Activated gamma-delta T cell (primary cell): Measurements from ENCODE around the gene RCN1.
A peak's percentile ranks its signal among the peaks of the same experiment; 100 is the strongest.
"Not testable (repeated sequence)": the region's sequence is repeated elsewhere in the genome, so short reads cannot be mapped to it uniquely, and the experiment has no call there.

Experiments
- DNase-seq: peaks from one replicate; lab custom pipeline; 2025; lab: John Stamatoyannopoulos, UW
- total RNA-seq, 2 donors: gene quantifications; one replicate each; lab custom pipeline; 2026; lab: John Stamatoyannopoulos, UW

Gene RCN1
- 5.5 to 8.9 reads per million in 2 donors for total RNA-seq

GRCh38 chr11:32090545-32091370, at the start of gene RCN1:
Gene RCN1 (plus strand): TSS chr11:32091074. CDS start chr11:32091197, 123 bp downstream.
- DNase-seq, result peak; percentile 25

DNA sequence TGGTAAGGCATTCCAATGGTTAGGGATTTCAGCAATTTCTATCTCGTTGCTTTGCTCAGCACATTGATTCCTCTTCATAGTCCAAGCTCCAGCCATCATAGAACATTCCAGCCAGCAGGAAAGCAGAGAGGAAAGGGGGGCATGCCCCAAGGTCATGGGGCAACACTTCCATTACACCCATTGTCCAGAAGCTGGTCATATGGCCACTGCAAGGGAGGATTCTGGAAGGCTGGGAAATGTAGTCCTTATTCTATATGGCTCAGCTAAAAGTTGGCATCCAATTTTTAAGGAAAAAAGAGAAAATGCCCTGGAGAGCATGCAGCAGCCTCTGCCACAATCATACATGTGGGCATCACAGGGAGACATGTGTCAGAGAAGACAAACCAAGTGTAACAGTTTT, 47.1 kb upstream of the RCN1 start:
- no peak for DNase-seq

DNA sequence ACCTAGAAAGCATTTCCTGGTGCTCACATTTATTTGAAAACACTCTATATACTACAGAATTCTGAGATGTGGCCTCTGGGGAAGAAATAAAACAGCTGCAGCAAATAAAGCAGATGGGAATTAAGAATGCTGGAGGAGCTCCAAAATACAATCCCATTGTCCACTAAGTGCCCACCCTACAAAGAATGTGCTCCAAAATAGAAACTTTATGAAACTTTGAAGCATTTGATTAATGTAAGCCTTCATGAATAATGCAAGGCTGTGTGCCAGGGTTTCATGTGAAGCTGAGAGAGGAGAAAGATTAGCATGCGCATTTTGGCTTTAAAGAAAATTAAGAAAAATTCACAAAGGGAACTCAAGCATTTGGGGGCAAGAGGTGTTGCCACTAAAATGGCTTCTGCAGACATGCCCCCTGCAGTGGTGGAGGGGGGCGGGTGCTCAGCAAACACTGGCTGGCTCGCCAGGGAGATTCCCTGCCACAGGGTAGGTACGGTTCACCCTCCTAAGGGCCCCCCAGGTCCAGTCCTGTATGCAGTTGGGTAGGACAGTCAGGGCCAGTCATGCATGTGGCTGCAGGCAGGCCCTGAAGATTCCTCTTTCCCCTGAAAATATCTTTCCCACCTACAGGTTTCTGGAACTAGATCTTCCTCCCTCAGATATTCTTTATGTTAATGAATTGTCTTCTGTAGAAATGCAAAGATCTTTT, 46.6 kb upstream of the RCN1 start:
- no peak for DNase-seq

- DNase-seq, result no peak
These were observed 45.4 kb upstream of the RCN1 start for GRCh38 chr11:32045456-32045855.

DNA sequence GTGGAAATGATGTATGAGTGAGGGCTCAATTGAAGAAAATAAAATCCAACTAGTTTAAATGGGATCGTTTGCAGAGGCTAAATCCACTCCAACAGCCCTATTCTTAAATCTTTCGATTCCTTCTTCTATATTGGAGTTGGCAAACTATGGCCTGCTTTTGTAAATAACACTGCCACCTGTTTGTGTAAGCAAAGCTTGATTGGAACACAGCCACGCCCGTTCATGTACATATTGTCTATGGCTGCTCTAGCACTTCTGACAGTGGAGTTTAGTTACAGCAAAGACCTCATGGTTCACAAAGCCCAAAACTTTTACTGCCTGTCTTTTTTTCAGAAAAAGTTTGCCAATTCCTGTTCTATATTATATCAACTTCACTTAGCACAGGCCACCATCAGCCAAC, 40.6 kb upstream of the RCN1 start:
- DNase-seq, result no peak

- no peak for DNase-seq
These were observed 38.7 kb upstream of the RCN1 start for GRCh38 chr11:32052215-32052614.

GRCh38 chr11:32053151-32053888, 37.6 kb upstream of the RCN1 start:
- DNase-seq, result no peak

- DNase-seq, result no peak
These were observed 35.0 kb upstream of the RCN1 start for GRCh38 chr11:32055861-32056260.

- DNase-seq, result no peak
These were observed 34.4 kb upstream of the RCN1 start for GRCh38 chr11:32056438-32056837.

DNA sequence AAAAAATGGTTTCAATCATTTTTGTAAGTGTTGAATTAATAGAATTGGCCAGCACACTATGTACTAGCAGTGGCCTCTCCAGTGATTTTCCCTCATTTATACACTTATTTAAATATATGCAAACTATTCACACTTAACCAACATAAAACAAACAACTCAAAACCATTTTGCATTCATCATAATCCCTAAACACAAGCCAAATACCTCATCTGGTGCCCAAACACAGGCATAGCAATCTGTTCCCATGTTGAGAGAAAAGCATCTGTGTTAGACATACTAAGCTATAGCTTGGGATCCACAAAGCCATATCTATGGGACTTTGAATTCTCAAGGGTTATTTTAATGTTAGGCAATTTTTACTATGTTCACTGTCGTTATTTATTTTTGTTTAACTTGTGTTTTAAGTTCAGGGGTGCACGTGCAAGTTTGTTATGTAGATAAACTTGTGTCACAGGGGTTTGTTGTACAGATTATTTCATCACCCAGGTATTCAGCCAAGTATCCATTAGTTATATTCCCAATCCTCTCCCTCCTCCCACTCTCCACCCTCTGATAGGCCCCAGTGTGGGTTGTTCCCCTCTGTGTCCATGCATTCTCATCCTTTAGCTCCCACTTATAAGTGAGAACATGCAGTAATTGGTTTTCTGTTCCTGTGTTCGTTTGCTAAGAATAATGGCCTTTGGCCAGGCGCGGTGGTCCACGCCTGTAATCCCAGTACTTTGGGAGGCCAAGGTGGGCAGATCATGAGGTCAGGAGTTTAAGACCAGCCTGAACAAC, 31.0 kb upstream of the RCN1 start:
- DNase-seq, result no peak

- DNase-seq, result no peak
These were observed 28.3 kb upstream of the RCN1 start for GRCh38 chr11:32062540-32062939.

GRCh38 chr11:32063031-32063430, 27.8 kb upstream of the RCN1 start:
- not testable (repeated sequence) for DNase-seq

DNA sequence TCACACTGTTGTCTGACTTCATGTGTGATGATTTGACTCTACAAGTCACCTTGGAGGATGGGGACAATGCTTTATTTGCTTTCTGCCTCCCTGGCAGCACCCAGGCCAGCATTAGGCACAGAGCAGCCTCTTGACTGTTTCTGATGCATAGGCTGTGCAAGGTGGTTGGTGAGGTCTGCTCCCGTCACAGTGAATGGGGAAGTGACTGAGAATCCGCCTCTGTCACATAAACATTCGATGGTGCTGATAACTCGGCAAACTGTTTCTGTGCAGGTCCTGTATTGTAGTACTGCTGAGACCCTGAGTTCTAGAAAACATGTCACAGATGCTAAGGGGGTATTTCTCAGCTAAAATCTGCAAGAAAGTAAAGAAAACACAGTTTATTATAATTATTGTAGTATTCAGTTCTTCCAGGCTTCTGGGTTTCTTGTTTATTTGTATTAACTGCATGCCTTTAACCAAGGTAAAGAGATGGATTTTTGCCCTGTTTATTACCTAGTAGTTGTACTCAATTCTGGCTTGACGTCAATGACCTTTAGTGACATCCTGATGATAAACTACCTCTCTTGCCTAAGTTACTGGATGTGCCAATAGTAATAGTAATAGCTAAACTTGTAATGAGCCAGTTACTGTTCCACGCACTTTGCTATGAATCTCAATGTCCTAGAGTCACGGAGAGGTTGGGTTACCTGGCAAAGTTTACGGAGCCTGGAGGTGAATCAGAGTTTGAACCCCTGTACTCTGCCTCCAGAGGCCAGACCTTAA, 24.8 kb upstream of the RCN1 start:
- no peak for DNase-seq

DNA sequence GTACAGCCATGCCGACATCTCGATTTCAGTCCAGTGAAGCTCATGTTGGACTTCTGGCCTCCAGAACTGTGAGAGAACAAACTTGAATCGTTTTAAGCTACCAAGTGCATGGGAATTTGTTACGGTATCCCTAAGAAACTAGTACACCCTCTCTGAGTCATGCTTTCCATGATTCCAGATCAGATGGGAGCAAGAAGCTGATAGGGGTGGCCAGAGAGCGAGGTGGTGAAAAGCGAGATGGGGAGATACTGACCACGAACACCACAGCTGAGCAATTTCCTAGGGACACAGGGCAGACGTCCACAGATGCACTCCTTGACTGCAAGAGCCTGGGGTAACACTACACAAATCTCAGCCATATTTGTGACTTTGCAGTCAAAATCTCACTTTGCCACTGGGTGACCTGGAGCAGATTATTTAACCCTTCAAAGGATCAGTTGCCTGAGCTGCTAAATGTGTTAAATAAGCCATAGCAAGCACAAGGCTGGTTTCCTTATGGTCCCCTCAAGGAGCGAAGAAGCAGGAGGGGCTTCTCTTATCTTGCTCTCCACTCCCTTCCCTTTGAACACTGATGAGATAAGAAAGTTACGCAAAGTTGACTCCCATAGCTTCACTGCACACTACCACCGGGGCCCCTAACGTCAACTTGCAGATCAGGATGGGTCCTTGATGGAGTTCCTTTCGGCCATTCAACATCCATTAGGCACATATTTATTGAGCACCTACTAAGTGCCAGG, 22.6 kb upstream of the RCN1 start:
- no peak for DNase-seq

DNA sequence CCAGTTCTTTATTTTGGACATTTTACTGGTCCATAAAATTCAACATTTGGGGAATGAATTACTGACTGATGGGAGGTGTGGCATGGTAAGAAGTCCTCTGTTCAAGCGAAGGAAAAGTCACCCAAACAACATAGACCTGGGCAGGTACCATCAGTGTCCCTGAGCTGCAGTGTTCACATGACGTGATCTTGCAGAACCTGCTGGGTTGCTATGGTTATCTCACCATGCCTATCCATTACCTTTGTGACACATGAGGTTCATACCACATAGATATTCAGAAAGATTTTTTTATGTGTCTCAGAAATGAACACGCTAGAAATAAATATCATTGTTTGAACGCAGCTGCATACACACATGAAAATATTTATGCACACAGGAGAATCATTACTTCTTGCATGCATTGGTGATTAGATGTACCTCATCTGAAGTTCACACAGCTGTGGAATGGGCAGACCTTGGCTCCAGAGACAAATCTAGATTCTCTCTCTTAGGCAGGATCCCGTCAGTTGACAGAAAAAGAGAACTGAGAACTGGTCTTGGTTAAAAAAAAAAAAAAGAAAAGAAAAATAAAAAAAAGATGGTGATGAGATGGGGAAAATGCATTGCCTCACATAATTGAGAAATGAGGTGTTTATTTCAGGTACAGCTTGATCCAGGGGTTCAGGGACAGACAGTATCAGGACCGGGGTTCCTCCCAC, 21.4 kb upstream of the RCN1 start:
- DNase-seq, result no peak

DNA sequence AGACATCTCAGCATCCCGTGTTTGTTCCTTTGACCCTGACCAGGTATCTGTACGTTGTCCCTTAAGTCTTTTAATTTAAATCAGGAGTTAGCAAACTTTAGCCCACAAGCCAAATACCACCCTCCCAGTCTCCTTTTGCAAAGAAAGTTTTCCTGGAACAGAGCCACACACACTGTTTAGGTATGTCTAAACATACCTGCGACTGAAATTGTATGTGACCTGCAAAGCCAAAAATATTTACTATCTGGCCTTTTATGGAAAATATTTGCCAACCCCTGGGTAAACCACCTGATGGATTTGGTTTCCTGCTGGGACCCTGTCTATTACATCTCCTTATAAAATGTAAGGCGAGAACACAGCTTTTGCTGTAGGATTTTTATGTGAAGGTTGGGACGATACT, 20.2 kb upstream of the RCN1 start:
- DNase-seq, result no peak

DNA sequence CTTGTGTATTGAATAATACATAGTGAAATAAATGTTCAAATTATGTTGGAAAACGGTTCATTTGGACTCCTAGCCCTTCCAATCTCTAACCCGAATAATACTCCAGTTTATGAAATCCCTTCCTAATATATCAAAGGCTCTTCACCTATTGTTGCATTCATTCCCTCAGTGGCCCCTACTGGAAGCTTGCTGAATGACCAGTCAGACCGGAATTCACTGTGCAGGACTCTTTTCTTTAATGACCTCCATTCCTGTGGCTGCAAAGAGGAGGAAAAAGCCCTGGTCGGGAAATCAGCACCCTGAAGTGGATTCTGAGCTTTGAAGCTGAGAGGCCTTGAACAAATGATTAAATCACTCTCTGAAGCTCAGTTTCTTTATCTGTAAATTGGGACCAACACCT, 19.1 kb upstream of the RCN1 start:
- no peak for DNase-seq

DNA sequence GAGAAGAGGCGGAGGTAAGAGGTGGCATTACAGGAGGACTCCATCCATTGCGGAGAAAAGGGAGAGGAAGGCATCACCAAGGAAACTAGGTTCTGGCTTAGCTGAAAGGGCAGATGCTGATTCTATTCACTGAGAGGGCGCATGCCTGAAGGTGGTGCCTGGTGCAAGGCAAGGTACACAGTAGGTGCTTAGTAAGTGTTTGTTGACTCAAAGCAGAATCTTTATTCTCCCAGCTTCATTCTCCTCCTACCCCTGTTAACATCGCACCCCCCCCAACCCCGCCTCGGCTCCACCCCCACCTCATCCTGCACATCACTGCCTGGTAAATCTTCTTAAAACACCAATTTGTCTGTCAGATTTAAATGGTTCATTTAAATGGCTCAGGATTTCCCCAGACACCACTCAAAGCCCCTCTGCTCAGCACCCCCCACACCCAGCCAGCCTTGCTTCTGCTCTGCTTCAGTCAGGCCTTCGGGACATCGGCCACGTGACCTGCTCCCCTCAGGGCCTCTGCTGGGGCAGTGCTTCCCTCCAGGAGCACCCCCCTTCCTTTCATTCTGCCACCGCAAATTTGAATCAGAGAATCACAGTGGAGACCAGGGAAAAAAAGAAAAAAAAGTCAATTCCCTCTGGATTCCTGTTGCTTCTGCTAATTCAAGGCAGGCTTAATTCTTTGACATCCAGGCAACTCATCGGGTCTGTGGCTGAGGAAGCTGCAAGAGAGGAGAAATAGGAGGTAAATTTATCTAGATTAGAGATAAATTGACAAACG, 17.8 kb upstream of the RCN1 start:
- DNase-seq, result no peak

- DNase-seq, result no peak
These were observed 17.2 kb upstream of the RCN1 start for GRCh38 chr11:32073644-32074026.
